HG03442 (cell line): Measurements from ENCODE around the gene GALR3.
"Not testable (repeated sequence)": the region's sequence is repeated elsewhere in the genome, so short reads cannot be mapped to it uniquely, and the experiment has no call there.

Experiments used
- ATAC-seq: cut with Tn5 transposase; IDR thresholded peaks from one replicate; pipeline ENCODE4 v1.9.1; 2021; ENCODE audit warnings: mild to moderate bottlenecking, moderate library complexity; ENCODE audit not compliant: unreplicated experiment

The GALR3 gene, protein sequence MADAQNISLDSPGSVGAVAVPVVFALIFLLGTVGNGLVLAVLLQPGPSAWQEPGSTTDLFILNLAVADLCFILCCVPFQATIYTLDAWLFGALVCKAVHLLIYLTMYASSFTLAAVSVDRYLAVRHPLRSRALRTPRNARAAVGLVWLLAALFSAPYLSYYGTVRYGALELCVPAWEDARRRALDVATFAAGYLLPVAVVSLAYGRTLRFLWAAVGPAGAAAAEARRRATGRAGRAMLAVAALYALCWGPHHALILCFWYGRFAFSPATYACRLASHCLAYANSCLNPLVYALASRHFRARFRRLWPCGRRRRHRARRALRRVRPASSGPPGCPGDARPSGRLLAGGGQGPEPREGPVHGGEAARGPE

DNA sequence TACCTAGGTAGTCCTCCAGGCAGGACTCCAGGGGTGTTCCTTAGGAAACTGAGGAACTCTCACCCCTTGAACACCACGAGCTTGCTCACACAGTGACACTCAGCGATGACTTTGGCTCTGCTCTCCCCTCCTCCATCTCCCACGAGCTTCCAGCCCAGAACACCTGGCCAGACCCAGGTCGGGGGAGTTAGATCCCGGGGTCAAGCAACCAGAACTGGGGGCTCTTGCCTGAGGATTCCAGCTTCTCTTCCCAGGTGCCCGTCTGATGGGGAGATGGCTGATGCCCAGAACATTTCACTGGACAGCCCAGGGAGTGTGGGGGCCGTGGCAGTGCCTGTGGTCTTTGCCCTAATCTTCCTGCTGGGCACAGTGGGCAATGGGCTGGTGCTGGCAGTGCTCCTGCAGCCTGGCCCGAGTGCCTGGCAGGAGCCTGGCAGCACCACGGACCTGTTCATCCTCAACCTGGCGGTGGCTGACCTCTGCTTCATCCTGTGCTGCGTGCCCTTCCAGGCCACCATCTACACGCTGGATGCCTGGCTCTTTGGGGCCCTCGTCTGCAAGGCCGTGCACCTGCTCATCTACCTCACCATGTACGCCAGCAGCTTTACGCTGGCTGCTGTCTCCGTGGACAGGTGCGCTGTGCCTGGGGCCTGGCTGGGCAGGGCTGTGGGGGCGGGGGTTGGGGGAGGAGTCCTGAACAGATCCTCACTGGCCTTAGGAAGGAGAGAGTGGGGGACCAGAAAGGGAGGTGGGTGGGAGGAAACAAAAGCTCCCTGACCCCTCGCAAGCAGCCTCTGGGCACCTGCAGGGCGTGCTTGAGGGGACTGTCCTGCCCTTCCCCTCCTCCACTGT, at the start of gene GALR3:
GALR3 (plus strand) TSS at position 249 of the 852 bp plus-strand sequence; CDS start at position 274, 25 bp downstream.
- ATAC-seq, result no peak

DNA sequence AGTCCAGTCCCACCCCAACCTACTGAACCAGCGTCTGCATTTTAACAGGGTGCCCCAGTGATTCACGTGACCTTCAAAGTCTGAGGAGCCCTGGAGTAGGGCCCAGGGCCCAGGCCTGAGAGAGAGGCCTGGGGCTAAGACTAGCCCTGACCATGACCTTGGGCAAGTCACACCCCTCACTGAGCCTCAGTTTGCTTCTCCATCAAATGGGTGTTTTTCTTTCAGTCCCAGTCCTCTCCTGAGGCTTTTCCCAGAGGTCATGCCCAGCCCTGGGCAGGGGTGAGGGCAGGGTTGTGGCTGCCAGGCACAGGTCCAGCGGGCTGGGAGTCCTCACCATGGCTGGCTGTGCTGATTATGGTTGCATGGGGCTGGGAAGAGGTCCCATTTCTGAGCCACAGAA, 48.5 kb upstream of the GALR3 start:
- ATAC-seq, result no peak

DNA sequence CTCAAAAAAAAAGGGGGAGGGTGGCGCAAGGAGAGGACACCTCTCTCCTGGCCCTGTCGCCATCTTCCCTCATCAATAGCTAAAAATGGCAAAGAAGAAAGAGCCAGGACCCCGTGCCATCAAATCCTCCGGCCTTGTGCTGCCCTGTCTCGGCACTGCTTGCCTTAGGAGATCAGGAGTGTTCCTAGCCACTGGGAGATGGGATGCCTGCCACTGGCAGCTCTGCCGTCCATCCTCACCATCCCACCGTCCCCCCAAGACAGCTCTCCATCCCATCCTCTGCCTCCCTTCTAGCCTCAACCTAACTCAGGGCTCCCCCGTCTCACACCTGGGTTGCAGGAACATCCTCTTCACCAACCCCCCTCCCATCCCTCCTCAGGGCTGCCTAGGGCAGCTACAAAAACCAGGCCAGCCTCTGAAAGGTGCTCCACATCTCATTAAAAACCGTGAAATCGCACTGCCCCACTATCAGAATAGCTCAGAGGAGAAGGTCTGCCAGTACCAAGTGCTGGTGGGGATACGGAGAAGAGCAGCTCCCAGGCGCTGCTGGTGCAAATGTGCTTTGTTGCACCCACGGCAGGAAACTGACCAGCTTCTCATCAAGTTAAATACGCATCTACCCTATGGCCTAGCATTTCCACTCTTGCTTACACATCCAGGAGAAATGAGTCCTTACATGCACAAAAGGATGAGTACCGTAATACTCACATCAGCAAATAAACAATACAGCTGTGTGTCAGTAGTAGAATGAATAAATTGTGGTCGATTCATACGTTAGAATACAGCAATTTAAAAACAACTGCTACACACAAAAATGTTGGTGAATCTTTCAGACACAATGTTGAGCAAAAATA, 47.2 kb upstream of the GALR3 start:
- ATAC-seq, result no peak

DNA sequence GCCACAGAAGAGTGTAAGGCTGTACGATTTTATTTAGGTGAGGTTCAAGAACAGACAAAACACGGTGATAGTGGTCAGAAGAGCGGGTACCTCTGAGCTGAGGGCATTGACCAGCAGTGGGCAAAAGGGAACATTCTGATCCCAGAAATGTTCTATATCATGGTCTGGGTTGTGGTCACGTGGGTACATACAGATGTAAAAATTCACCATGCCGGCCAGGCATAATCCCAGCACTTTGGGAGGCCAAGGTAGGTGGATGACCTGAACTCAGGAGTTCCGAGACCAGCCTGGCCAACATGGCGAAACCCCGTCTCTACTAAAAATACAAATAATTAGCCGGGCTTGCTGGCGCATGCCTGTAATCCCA, 46.6 kb upstream of the GALR3 start:
- ATAC-seq, result no peak

DNA sequence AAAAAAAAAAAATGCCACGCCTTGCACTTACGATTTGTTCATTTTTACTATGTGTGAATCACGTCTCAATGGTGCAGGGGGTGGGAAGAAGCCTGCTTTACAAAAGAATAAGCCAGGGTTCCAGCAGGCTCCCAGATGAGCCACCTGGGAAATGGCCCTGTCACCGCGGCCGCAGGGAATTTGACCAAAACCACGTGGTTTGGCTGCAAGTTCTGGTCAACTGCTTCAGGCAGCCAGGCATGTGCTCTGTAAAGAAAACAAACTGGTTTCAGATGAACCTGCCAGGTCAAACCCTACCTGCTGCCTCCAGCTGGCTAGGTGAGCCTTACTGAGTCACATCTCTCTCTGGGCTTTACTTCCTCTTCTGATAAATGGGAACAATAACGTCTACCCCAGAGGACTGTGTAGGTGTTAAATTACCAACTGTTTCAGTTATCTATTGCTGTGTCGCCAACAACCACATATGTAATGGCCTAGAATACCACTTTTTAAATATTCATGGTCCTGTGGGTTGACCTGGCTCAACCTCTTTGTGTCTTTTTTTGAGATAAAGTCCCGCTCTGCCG, 46.0 kb upstream of the GALR3 start:
- ATAC-seq, result no peak

DNA sequence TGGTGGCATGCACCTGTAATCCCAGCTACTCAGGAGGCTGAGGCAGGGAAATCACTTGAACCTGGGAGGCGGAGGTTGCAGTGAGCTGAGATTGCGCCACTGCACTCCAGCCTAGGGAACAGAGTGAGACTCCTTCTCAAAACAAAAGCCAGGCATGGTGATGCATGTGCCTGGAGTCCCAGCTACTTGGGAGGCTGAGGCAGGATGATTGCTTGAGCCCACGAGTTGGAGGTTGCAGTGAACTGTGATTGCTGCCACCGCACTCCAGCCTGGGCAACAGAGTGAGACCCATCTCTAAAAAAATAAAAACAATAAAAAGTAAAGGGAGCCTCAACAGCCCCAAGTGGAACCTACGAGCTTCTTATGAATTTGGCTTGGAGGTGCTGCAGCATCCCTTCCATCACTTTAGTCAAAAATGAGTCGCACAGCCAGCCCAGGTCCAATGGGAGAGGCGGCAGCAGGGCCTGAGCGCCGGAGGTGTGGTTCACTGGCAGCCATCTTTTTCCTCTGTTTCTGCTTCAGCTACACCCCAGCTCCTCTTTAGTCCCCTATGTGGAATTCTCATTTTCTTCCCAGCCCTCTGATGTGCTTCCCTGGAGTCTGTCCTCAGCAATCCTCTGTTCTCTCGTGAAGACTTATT, 44.7 kb upstream of the GALR3 start:
- ATAC-seq, result no peak

DNA sequence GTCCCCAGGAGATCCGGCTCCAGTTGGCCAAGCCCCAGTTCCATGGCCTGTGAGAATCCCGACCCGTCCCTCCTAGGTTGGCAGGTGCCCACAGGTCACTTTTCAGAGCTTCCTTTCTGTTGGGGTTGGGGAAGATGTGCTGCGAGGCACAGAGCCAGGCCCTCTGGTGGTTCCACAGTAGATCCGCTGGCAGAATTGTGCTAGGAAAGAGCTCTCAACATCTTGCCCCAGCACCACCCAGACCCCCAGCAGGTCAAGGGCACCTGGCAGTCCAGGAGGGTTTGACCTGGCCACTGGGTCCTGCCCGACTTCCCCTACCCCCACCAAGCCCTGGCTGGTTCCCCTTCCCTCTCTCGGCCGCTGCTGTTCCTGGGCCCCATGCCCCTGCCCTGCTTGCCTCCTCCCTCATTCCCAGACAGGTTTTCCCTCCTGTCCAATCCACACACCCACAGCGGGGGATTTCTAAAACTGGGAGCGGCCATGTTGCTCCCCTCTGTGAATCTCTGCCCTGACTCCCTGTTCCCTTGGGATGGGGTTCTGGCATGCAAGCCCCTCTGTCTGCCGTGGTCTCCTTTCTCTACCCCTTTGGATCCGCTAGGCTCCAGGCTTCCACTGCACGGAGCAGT, 41.6 kb upstream of the GALR3 start:
- no peak for ATAC-seq

DNA sequence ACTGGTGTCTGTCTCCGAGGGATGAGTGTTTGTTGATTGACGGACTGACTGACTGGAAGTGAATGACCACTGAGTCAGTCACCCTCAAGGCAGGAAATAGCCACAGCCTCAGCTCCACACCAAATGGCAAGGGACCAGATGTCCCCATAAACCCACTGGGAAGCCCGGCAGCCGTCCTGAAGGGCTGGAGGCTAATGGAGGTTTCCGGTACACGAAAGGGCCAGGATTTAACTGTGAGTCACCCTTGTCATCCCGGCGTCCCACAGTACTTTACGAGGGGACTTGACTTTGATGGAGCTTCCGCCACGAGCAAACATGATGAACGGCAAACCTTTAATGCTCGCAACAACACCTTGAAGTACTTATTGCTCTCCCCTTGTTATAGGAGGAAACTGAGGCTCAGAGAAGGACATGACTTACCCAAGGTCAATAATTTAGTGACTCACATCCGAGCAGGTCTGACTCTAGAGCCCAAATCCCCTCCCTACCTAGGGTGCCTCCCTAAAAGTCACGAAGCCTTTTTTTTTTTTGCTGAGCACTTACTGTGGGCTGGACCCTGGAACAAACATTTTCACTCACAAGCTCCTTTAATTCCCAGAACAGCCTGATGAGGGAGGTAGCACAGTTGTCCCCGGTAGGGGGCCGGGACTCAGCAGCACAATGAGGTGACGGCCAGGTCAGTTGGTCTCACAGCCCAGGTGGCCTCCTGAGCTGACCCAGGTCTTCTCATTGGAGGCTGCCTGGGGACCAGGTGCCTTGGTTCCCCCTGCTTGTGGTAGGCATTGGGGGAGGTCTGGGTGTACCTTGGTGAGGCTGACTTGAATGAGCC, 40.6 kb upstream of the GALR3 start:
- ATAC-seq, result no peak

DNA sequence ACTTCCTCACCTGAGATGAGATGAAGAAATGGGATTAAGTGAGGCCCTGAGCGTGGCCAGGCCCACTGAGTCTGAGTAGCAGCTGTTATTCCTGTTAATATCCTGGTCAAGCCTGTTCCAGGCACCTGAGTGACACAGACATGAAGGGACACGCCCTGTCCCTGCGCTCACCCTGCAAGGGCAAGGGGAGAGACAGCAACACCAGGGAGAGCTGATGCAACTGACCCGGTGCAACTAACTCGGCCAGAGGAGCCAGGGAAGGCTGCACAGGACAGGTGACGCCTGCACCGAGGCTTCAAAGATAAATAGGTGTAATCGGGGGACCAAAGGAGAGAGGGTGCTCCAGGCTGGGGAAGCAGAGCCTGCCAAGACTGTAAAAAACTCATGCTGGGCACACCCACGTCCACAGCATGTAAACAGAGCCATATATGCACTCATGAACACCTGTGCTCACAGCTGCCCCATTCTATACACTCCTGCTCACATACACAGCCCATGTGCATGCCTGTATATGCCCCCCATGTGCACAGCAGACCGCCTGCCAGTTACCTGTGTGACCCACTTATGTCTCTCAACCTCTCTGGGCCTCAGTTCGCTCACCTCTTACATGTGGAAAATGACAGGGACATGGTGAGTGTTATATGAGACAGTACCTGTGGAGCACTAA, 38.2 kb upstream of the GALR3 start:
- no peak for ATAC-seq

DNA sequence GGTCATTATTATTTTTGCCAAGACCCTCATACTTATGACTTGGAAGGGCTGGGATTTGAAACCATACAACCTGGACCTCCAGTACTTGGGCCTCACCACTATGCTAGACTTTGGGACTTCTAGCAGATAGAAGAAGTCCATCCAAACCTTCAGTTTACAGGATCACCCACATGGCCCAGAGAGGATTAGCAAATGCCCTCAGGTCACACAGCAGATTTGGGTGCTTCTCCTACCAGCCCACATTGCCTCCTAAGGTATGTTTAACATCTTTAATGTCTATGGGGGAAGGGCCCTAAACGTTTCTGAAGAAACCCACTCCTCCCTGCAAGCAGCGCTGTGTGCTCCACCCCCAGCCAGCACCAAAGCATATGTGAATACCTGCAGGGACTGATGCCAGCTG, 32.9 kb upstream of the GALR3 start:
- ATAC-seq, result no peak

DNA sequence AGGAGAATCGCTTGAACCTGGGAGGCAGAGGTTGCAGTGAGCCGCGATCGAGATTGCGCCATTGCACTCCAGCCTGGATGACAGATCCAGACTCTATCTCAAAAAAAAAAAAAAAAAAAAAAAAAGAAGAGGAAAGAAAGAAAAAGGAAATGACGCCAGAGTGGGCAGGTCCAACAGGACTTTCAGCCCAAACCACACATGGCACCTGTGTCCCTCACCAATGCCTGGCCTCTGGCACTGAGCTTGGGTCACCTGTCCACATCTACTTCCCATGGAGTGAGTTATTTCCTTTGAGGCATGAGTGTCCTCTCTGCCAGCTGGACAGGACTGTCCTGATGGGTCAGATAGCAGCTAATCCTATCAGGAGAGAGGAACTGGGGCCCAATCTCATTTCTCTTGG, 30.7 kb upstream of the GALR3 start:
- no peak for ATAC-seq

DNA sequence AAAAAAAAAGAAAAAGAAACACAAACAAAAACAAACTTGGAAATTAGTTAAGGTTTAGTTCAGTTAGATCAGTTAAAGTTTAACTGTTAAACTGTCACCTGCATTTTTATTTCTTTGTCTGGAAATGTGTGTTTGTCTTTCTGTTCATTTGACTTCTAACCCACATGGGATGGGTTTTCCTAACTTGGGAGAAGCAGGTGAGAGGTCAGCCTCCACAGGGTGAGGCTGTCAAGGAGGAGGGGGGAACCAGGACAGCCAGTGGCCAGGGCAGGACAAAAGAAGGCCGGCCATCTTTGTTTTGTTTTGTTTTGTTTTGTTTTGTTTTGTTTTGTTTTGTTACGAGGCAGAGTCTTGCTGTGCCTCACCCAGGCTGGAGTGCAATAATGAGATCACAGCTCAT, 28.8 kb upstream of the GALR3 start:
- no peak for ATAC-seq

DNA sequence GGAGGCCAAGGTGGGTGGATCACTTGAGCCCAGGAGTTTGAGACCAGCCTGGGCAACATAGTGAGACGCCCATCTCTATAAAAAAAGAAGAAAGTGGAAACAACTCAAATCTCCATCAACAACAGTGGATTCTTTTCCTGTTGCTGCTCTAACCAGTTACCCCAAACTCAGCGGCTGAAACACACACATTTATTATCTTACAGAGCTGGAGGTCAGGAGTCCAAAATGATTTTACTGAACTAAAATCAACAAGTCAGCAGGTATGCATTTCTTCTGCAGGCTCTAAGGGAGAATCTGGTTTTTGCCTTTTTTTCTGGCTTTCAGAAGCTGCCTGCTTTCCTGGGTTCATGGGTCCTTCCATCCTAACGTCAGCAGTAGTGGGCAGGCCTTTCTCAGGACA, 27.1 kb upstream of the GALR3 start:
- ATAC-seq, result no peak

DNA sequence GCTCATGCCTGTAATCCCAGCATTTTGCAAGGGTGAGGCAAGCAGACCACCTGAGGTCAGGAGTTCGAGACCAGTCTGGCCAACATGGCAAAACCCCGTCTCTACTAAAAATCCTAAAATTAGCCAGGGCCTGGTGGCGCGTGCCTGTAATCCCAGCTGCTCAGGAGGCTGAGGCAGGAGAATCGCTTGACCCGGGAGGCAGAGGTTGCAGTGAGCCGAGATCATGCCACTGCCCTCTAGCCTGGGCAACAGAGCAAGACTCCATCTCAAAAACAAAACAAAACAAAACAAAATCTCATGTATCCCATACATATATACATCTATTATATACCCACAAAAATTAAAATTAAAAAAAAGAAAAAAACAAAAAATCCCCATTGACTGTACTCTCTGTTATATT, 25.9 kb upstream of the GALR3 start:
- not testable (repeated sequence) for ATAC-seq

DNA sequence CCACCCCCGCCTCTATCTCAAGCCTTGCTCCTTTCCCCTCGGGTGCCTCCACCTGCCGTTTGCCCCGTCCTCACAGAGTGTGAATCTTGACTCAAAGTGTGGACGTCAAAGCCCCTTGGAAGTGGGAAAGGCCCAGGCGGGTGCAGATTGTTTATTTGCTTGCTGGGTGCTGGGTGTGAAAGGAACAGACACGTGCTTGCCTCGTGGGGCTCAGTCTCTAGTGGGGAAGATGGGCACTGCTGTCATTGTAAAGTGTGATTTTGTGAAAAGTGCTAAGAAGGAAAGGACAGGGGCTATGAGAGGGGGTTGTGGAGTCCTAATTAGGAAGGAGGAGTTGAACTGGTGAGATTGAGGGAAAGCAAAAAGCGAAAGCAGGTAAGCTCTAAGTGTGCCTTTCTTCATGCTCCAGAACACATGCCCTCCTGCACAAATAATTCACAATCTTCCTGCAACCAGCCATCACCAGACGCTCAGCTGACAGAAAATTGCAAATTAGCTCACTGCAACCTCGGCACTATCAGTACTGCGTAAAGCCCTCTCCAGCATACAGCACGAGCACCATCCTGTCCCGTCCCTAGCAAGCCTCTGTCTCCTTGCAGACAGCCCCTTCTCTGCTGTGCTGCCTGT, 25.2 kb upstream of the GALR3 start:
- no peak for ATAC-seq

DNA sequence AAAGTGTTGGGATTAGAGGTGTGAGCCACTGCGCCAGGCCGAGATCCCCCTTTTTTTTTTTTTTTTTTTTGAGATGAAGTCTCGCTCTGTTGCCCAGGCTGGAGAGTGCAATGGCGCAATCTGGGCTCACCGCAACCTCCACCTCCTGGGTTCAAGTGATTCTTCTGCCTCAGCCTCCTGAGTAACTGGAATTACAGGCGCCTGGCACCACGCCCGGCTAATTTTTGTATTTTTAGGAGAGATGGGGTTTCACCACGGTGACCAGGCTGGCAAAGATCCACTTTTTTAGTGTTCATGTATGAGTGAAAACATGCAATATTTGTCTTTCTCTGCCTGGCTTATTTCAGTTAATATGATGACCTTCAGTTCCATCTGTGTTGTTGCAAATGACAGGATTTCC, 23.2 kb upstream of the GALR3 start:
- ATAC-seq, result not testable (repeated sequence)

DNA sequence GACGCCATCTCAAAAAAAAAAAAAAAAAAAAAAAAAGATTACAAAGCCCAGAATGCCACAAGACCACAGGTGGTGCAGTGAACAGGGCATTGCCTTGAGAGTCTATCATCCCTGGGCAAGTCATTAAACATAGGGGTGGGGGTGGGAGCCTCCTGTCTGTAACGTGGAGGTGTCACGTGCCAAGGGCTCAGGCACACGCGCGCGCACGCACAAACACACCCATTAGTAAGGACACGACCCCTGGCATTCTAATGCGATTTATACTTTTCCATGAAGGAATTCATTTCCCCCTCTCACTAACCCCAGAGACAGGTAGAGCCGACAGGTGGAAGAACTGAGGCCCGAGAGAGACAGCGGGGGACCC, 21.3 kb upstream of the GALR3 start:
- no peak for ATAC-seq
